ENCODE measurements around the gene GPC5.
"Not testable (repeated sequence)": the region's sequence is repeated elsewhere in the genome, so short reads cannot be mapped to it uniquely, and the experiment has no call there.

Gene GPC5

DNA sequence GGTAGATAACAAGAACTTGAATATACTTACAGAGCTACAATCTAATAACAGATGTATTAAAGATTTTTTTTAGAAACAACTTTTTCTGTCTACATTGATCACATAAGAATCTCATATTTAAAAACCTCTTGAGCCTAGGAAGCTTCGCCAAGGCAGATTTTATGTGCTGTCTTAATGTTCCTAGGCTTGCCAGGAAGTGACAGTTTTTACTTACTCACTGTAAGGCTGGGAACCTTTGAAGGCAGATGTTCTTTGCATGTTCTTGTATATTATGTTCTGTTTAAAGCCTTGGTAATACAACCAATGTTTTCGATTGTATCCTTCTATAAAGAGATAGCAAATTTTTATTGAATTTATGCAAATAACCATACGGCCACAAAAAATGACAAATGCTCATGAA lies 492.7 kb downstream of the GPC5 start:
- in situ Hi-C loops (cut with HindIII; ENCODE audit: low sequenced_read_pairs) = no loop called here
- no peak for TF ChIP-seq CTCF (IDR thresholded peaks at IDR 0.05; ENCODE audit: low read depth, low read length)
- no peak overlapping the region for H3K4me3 ChIP-seq (ENCODE audit: low read depth, low read length)
- DNase-seq (ENCODE audit: low read depth, low spot score) = no peak

- no peak for DNase-seq (ENCODE audit: low read depth, low spot score)
- in situ Hi-C loops (cut with HindIII; ENCODE audit: low sequenced_read_pairs) = no loop called here
- TF ChIP-seq CTCF (IDR thresholded peaks at IDR 0.05; ENCODE audit: low read depth, low read length) = no peak
- H3K4me3 ChIP-seq (ENCODE audit: low read depth, low read length) = no peak overlapping the region
Observed at GRCh38 chr13:91893040-91893439, 494.6 kb downstream of the GPC5 start.

GRCh38 chr13:91894316-91894715 lies 495.9 kb downstream of the GPC5 start:
- in situ Hi-C loops (cut with HindIII; ENCODE audit: low sequenced_read_pairs) = no loop called here
- DNase-seq (ENCODE audit: low read depth, low spot score) = peak; percentile 3

DNA sequence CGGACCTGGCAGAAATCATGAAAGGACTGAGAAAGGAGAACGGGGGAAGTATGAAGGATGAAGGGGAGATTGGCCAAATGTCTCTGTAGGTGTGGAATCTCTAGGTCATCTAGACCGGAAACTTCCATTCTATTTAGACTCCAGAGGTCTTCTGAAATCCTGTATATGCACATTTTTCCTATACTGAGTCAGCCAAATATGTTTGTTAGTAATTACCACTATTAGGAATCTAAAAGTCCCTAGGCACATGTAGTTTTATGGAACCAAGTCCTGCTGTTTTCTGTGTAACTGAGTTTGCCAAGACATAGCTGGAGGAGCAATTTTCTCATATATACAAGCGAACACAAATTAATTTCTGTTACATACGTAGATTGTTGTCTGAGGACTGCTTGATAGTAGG lies 498.1 kb downstream of the GPC5 start:
- no peak for TF ChIP-seq CTCF (IDR thresholded peaks at IDR 0.05; ENCODE audit: low read depth, low read length)
- H3K4me3 ChIP-seq (ENCODE audit: low read depth, low read length) = no peak overlapping the region
- DNase-seq (ENCODE audit: low read depth, low spot score) = no peak
- in situ Hi-C loops (cut with HindIII; ENCODE audit: low sequenced_read_pairs) = no loop called here

More at GRCh38 chr13:91894316-91894715, 495.9 kb downstream of the GPC5 start:
- H3K4me3 ChIP-seq (ENCODE audit: low read depth, low read length) = no peak overlapping the region
- no peak for TF ChIP-seq CTCF (IDR thresholded peaks at IDR 0.05; ENCODE audit: low read depth, low read length)

DNA sequence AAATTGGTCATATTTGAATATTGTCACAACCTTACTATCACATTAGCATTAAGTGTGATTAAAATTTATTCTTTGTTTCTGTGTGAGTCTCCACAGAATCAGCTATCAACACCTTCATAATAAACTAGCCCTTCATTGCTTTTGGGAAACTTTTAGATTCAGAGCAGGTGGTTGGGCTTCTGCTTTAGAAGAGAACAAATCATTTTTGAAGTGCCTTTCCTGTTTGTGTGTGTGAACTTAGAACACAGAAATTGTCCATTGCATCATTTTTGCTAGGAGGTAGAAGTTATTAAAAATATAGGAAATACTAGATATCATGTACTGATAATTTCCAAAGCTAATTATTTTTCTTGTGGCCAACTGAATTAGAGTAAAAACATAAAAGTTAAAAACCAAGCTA lies 500.6 kb downstream of the GPC5 start:
- H3K4me3 ChIP-seq (ENCODE audit: low read depth, low read length); in situ Hi-C loops (cut with HindIII; ENCODE audit: low sequenced_read_pairs): not testable (repeated sequence)

DNA sequence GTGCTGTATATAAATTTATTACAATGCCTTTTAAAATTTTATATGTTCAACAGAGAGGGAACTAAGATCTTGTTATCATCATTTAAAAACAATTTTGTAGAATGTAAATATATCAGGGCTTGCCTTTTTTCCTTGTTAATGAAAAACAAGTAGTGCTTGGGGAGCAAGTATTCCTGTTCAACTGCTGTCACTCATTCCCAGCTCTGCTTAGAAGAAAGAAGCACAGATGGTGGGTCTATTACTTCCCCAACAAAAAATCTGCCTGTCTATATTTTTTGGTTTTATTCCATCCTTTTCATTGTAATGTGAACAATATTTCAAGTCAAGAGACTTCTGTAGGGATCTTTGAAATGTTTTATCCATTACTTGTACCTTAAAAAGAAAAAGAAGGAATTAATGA lies 503.9 kb downstream of the GPC5 start:
- no peak for DNase-seq (ENCODE audit: low read depth, low spot score)
- in situ Hi-C loops (cut with HindIII; ENCODE audit: low sequenced_read_pairs) = no loop called here
- no peak overlapping the region for H3K4me3 ChIP-seq (ENCODE audit: low read depth, low read length)
- no peak for TF ChIP-seq CTCF (IDR thresholded peaks at IDR 0.05; ENCODE audit: low read depth, low read length)

More for the DNA sequence above, 500.6 kb downstream of the GPC5 start:
- not testable (repeated sequence) for DNase-seq (ENCODE audit: low read depth, low spot score)

GRCh38 chr13:91904005-91904404 lies 505.6 kb downstream of the GPC5 start:
- TF ChIP-seq CTCF (IDR thresholded peaks at IDR 0.05; ENCODE audit: low read depth, low read length) = no peak
- in situ Hi-C loops (cut with HindIII; ENCODE audit: low sequenced_read_pairs) = no loop called here
- no peak for DNase-seq (ENCODE audit: low read depth, low spot score)
- no peak overlapping the region for H3K4me3 ChIP-seq (ENCODE audit: low read depth, low read length)
